ENCODE data around the gene HOXB6.

The HOXB6 gene

GRCh38 chr17:48608494-48608834, 3.7 kb upstream of the HOXB6 start:
- no peak for DNase-seq (ENCODE audit: low read depth)
- H3K4me3 ChIP-seq (ENCODE audit: control insufficient read depth, low read depth, low read length) = no peak overlapping the region
- TF ChIP-seq CTCF (IDR thresholded peaks at IDR 0.05; ENCODE audit: control insufficient read depth, insufficient read depth, low read depth, low read length, missing control alignments) = no peak

- no peak for TF ChIP-seq CTCF (IDR thresholded peaks at IDR 0.05; ENCODE audit: control insufficient read depth, insufficient read depth, low read depth, low read length, missing control alignments)
- no peak for DNase-seq (ENCODE audit: low read depth)
- H3K4me3 ChIP-seq (ENCODE audit: control insufficient read depth, low read depth, low read length) = no peak overlapping the region
These were observed 2.3 kb upstream of the HOXB6 start for GRCh38 chr17:48606892-48607614.

GRCh38 chr17:48605991-48606891, 1.5 kb upstream of the HOXB6 start:
- DNase-seq (ENCODE audit: low read depth) = no peak
- no peak overlapping the region for H3K4me3 ChIP-seq (ENCODE audit: control insufficient read depth, low read depth, low read length)
- TF ChIP-seq CTCF (IDR thresholded peaks at IDR 0.05; ENCODE audit: control insufficient read depth, insufficient read depth, low read depth, low read length, missing control alignments) = no peak

DNA sequence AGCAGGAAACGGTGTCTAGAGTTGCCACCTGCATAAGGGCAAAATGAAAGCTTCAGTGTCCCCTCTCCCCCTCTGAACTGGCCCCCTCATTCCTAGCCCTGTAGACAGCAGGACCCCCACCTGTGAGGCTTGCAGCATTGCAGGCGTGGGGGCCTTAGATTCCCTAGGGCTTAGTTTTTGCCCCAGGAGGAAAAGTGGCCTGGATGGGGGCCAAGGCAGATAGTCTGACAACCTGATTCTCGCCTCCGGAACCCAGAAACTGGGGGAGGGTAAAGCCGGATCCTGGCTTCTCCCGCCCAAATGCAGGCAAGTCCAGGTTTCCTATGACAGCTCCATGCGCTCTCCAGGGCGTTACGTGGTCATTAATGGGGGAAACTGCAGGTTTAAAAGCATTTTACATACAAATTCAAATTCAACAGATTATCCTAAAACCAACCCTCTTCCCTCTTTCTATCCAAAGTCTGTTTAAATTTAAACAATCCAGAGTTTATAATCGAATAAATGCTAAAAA, 678 bp upstream of the HOXB6 start:
- no peak overlapping the region for H3K4me3 ChIP-seq (ENCODE audit: control insufficient read depth, low read depth, low read length)
- no peak for TF ChIP-seq CTCF (IDR thresholded peaks at IDR 0.05; ENCODE audit: control insufficient read depth, insufficient read depth, low read depth, low read length, missing control alignments)
- no peak for DNase-seq (ENCODE audit: low read depth)

DNA sequence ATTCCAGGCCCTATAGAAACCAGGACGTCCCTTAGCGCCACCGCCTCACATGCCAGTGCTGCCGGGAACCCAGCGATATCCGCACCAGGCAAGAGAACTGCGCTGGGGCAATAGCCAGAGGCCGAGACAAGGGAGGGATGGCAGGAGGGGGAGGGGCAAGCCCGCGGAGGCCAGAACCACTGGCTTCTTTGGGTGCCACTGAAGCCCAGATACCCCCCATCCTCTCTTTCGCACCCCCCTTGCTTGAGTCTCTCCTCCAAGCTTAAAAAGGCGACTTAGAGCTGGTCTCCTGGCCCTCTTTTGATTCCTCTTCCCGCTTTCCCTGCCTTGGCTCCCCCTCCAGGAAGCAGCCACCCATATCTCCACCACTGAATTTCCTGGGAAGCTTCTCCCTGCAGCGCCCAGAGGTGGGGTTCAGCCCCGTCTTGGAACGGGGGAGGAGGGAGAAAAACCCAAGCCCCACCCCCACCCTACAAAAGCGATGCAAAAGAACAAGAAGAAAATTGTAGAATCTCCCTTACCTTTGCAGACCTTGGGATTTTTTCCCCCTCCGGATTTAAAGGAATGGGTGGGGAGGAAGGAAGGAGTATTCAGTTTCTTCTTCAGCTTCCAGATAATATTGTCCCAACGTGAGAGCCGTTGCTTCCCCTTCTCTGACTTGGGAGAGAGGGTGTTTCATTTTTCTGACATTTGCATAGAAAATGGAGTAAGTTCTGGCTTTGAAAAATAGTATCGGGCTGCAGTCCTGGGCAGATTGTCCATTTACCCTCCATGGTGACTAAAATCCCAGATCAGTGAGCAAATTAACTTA, 622 bp downstream of the HOXB6 start:
- TF ChIP-seq CTCF (IDR thresholded peaks at IDR 0.05; ENCODE audit: control insufficient read depth, insufficient read depth, low read depth, low read length, missing control alignments) = no peak
- DNase-seq (ENCODE audit: low read depth) = no peak
- H3K4me3 ChIP-seq (ENCODE audit: control insufficient read depth, low read depth, low read length) = no peak overlapping the region

All from AG09309 (cell line).